ENCODE measurements around the gene AFAP1L1. TPM values are rescaled to one million over a fixed set of nuclear protein-coding genes. Genes with fewer than 3 reads are reported as not detected.

AFAP1L1 gene
- total RNA-seq, 1 experiment from 2014 or later, result 10.3 TPM

- peaks cover 8% of the 10 kb centered on the region for H3K4me1 Mint-ChIP-seq (ENCODE audit: low read depth, unreplicated experiment)
- no peak overlapping the region for H3K4me3 Mint-ChIP-seq (ENCODE audit: low read depth, unreplicated experiment)
- H3K27ac Mint-ChIP-seq (ENCODE audit: unreplicated experiment), result no peak overlapping the region
- BruUV-seq (replicated peaks), result no TSS peak
- H3K36me3 Mint-ChIP-seq (ENCODE audit: insufficient read depth, unreplicated experiment), result peaks cover 9% of the 10 kb centered on the region
- no peak for DNase-seq
- intact Hi-C loops (cut with micrococcal nuclease; ENCODE audit: unreplicated experiment), result loop anchor here (1.0 kb wide), 2 partner anchors 51 to 196 kb away; no protein-coding TSS in a partner anchor
- CTCF ChIA-PET, result interaction anchor here (0.6 to 2.6 kb wide), 14 partner anchors 11 to 590 kb away, joined by 3 to 27 read pairs (median 4); partner anchors contain the start of genes GRPEL2 and PCYOX1L
- TF ChIP-seq, protein P1, sequence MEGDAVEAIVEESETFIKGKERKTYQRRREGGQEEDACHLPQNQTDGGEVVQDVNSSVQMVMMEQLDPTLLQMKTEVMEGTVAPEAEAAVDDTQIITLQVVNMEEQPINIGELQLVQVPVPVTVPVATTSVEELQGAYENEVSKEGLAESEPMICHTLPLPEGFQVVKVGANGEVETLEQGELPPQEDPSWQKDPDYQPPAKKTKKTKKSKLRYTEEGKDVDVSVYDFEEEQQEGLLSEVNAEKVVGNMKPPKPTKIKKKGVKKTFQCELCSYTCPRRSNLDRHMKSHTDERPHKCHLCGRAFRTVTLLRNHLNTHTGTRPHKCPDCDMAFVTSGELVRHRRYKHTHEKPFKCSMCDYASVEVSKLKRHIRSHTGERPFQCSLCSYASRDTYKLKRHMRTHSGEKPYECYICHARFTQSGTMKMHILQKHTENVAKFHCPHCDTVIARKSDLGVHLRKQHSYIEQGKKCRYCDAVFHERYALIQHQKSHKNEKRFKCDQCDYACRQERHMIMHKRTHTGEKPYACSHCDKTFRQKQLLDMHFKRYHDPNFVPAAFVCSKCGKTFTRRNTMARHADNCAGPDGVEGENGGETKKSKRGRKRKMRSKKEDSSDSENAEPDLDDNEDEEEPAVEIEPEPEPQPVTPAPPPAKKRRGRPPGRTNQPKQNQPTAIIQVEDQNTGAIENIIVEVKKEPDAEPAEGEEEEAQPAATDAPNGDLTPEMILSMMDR (IDR thresholded peaks at IDR 0.05; ENCODE audit: unreplicated experiment), result no peak
- no peaks in the 10 kb centered on the region for H3K9me3 Mint-ChIP-seq (ENCODE audit: low read depth, unreplicated experiment)
- no peaks in the 10 kb centered on the region for H3K27me3 Mint-ChIP-seq (ENCODE audit: unreplicated experiment)
Observed at GRCh38 chr5:149367972-149368645, 96.5 kb downstream of the AFAP1L1 start.

- Mint-ChIP-seq H3K27me3 (ENCODE audit: unreplicated experiment) (no peaks in the 10 kb centered on the region), H3K27ac (ENCODE audit: unreplicated experiment) (no peak overlapping the region), H3K4me1 (ENCODE audit: low read depth, unreplicated experiment) (peaks cover 8% of the 10 kb centered on the region), H3K36me3 (ENCODE audit: insufficient read depth, unreplicated experiment) (peaks cover 5% of the 10 kb centered on the region), H3K9me3 (ENCODE audit: low read depth, unreplicated experiment) (no peaks in the 10 kb centered on the region), H3K4me3 (ENCODE audit: low read depth, unreplicated experiment) (no peak overlapping the region)
- BruUV-seq (replicated peaks), result no TSS peak
- TF ChIP-seq, protein P1 (IDR thresholded peaks at IDR 0.05; ENCODE audit: unreplicated experiment), result no peak
- intact Hi-C loops (cut with micrococcal nuclease; ENCODE audit: unreplicated experiment), result loop anchor here (1.0 kb wide), 1 partner anchor 54 kb away; no protein-coding TSS in a partner anchor
- no peak for DNase-seq
- CTCF ChIA-PET, result interaction anchor here (1.0 to 1.4 kb wide), 2 partner anchors 13 to 56 kb away, joined by 3 to 6 read pairs; partner anchors contain the start of gene PCYOX1L
Observed at GRCh38 chr5:149370878-149371277, 99.2 kb downstream of the AFAP1L1 start.

- intact Hi-C loops (cut with micrococcal nuclease; ENCODE audit: unreplicated experiment), result loop anchor here (1.0 kb wide), 1 partner anchor 54 kb away; no protein-coding TSS in a partner anchor
- H3K27me3 Mint-ChIP-seq (ENCODE audit: unreplicated experiment), result no peaks in the 10 kb centered on the region
- CTCF ChIA-PET, result interaction anchor here (1.0 to 1.4 kb wide), 3 partner anchors 14 to 57 kb away, joined by 3 to 8 read pairs (median 6); partner anchors contain the start of gene PCYOX1L
- BruUV-seq (replicated peaks), result no TSS peak
- peaks cover 5% of the 10 kb centered on the region for H3K36me3 Mint-ChIP-seq (ENCODE audit: insufficient read depth, unreplicated experiment)
- TF ChIP-seq, protein P1 (IDR thresholded peaks at IDR 0.05; ENCODE audit: unreplicated experiment), result peak; percentile 94
- H3K4me1 Mint-ChIP-seq (ENCODE audit: low read depth, unreplicated experiment), result peaks cover 8% of the 10 kb centered on the region
- H3K27ac Mint-ChIP-seq (ENCODE audit: unreplicated experiment), result no peak overlapping the region
- H3K4me3 Mint-ChIP-seq (ENCODE audit: low read depth, unreplicated experiment), result no peak overlapping the region
- H3K9me3 Mint-ChIP-seq (ENCODE audit: low read depth, unreplicated experiment), result no peaks in the 10 kb centered on the region
- DNase-seq, result peak; percentile 87
Observed at GRCh38 chr5:149371296-149371962, 99.8 kb downstream of the AFAP1L1 start.

GRCh38 chr5:149372076-149372795, 100.6 kb downstream of the AFAP1L1 start:
- CTCF ChIA-PET, result interaction anchor here (0.7 to 1.4 kb wide), 4 partner anchors 15 to 58 kb away, joined by 3 to 8 read pairs (median 6); partner anchors contain the start of gene PCYOX1L
- no peak overlapping the region for H3K27ac Mint-ChIP-seq (ENCODE audit: unreplicated experiment)
- BruUV-seq (replicated peaks), result no TSS peak
- H3K4me3 Mint-ChIP-seq (ENCODE audit: low read depth, unreplicated experiment), result no peak overlapping the region
- no peak for DNase-seq
- H3K27me3 Mint-ChIP-seq (ENCODE audit: unreplicated experiment), result peaks cover 2% of the 10 kb centered on the region
- TF ChIP-seq, protein P1 (IDR thresholded peaks at IDR 0.05; ENCODE audit: unreplicated experiment), result no peak
- H3K4me1 Mint-ChIP-seq (ENCODE audit: low read depth, unreplicated experiment), result peaks cover 3% of the 10 kb centered on the region
- peaks cover 5% of the 10 kb centered on the region for H3K36me3 Mint-ChIP-seq (ENCODE audit: insufficient read depth, unreplicated experiment)
- H3K9me3 Mint-ChIP-seq (ENCODE audit: low read depth, unreplicated experiment), result no peaks in the 10 kb centered on the region
- intact Hi-C loops (cut with micrococcal nuclease; ENCODE audit: unreplicated experiment), result no loop called here
